ENCODE results near the gene AKAP3.
A peak's percentile ranks its signal among the peaks of the same experiment; 100 is the strongest.

The AKAP3 gene

GRCh38 chr12:4648501-4649357 lies at the start of gene AKAP3, which contains the start of gene NDUFA9:
Gene AKAP3, minus strand, starts transcription at chr12:4649051. Its CDS starts 10,855 bp downstream, at chr12:4638196.
Gene NDUFA9, plus strand, starts transcription at chr12:4649114. Its CDS starts 13 bp downstream, at chr12:4649127.
- peak; percentile 23 to 66 (median 52) for DNase-seq

DNA sequence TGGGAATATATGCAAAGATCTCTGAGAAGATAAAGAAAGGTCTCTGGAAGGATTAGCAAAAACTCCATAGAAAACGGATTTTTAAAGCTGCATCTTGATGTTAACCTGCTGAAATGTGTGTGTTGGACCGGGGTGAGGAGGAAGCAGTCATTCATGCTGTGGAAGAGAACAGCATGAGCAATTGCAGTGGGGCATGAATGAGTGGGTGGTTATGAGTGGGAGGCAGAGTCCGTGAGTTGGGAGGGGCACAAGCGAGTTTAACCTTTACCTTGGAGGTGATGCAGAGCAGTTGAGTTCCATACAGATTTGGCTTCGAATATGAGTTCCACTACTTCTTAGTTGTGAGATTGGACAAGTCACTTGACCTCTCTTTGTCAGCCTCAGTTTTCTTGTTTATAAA lies 41.9 kb upstream of the AKAP3 start:
- DNase-seq: no peak

DNA sequence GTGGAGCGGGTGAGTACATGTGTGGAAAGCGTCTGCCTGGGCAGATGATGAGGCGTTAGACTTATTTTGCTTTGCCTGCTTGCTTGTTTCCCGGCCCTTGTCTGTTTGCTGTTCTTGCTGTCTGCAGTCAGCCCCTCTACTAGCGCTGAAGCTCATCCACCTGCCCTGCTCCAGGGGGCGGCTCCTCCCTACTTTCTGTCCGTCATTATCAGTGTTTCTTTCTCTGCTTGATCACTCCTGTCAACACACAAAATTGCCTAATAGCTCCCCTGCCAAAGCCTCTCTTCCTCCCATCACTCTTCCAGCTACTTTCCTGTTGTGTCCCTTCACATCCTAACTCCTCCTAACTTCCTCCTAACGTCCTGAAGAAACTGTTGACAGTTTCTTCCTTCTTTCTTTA lies 36.5 kb upstream of the AKAP3 start:
- no peak for DNase-seq

GRCh38 chr12:4681732-4682131 lies 32.9 kb upstream of the AKAP3 start:
- no peak for DNase-seq

- DNase-seq: no peak
Observed at GRCh38 chr12:4679711-4680110, 30.9 kb upstream of the AKAP3 start.

GRCh38 chr12:4665236-4665635 lies 16.4 kb upstream of the AKAP3 start:
- DNase-seq: no peak

GRCh38 chr12:4663971-4664505 lies 15.2 kb upstream of the AKAP3 start:
- DNase-seq: no peak

DNA sequence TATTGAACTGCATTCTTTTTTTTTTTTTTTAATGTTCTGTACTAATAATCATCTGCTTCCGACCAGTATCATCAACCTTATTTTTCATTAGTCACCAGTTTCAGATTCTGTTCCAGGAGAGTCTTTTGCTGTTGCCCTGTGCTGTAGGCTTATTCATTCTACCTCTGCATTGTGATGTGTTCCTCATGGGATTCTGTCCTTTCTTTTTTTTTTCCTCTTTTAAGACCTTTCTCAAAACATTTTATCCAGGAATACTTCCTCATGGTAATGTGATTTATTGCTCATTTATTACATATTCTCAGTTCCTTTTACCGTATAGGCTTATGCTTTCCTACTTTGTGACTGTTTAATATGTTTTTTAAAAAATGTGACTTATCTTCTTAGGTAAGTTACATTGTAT lies 4.8 kb upstream of the AKAP3 start:
- DNase-seq: no peak

- DNase-seq: no peak
Observed at GRCh38 chr12:4653257-4653656, 4.4 kb upstream of the AKAP3 start.

GRCh38 chr12:4649358-4649661 lies 459 bp upstream of the AKAP3 start:
- no peak for DNase-seq

DNA sequence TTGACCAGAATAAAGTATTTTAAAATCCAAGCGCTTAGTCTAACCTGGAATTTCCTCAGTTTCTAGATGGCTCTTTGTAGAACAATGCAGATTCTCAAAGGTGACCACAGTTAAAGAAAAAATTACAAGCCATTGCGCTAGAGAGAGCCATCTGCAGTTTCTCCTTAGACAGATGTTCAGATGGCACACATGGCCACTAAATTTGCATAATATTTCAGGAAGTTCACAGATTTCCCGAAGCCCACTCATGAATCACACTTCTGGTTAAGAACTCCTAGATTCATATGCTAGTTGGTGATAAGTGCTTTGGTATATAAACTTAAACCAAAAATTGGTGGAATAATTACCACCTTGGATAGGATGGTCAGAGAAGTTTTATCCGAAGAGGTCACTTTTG lies 749 bp downstream of the AKAP3 start:
- DNase-seq: no peak

- DNase-seq: no peak
Observed at GRCh38 chr12:4645023-4645422, 3.8 kb downstream of the AKAP3 start.

GRCh38 chr12:4643747-4644146 lies 5.1 kb downstream of the AKAP3 start:
- DNase-seq: no peak

- no peak for DNase-seq
Observed at GRCh38 chr12:4630262-4630661, 18.6 kb downstream of the AKAP3 start.

DNA sequence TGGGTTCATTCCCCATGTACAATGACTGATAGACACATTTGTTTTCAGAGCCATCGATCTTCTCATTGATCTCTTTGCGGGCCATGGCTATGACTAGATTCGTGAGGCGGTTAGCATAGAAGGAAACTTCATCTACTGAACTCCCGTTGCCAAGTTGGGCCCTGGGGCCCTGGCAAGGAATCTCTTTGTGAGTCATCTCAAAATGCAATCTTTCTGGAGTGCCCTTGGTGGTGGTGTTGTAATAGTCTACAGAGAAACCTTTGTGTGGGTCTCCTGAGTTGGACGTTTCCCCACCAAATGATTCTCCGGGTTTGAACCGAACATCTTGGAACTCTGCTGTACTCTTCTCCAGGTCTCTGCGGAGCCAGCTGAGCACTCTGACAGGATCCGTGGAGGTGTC lies 20.4 kb downstream of the AKAP3 start:
- DNase-seq: no peak

- DNase-seq: no peak
Observed at GRCh38 chr12:4626543-4626942, 22.3 kb downstream of the AKAP3 start.

- no peak for DNase-seq
Observed at GRCh38 chr12:4621511-4621910, 27.3 kb downstream of the AKAP3 start.

DNA sequence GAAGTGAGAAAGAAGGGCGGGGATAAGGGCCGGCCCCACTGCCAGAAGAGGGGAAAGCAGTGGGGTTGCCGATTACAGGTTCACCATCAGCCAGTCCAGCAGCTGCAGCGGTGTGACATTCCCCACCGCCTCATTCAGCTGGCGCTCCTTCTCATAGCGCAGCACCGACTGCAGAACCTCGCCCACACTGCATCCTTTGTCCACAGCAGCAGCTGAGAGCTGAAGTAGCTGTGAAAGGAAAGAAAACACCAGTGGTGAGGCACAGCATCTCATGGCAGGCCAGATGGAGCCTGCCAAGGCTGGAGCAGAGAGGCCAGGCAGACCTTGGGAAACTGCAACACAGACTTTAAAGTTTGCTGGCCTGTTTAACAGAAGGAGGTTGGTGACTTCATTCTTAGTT lies 33.2 kb downstream of the AKAP3 start:
- DNase-seq: no peak

DNA sequence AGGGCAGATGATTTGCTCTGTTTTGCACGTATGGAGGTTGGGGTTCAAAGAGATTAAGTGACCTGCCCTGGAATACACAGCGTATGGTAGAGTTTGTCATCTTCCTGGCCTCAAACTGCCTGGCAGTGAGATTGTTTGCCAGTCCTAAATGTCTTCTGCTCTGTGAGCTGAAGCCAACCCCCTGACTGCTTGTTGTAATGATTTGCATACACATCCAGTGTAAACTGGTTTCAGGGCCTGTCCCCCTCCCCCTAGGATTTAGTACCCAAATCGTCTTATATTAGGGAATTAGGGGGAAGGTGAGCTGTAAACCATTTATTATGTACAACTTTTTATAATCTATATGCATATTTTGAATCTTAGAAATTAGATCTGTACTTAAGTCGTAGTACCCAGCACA lies 38.4 kb downstream of the AKAP3 start:
- DNase-seq: no peak

- no peak for DNase-seq
Observed at GRCh38 chr12:4609071-4609470, 39.8 kb downstream of the AKAP3 start.

DNA sequence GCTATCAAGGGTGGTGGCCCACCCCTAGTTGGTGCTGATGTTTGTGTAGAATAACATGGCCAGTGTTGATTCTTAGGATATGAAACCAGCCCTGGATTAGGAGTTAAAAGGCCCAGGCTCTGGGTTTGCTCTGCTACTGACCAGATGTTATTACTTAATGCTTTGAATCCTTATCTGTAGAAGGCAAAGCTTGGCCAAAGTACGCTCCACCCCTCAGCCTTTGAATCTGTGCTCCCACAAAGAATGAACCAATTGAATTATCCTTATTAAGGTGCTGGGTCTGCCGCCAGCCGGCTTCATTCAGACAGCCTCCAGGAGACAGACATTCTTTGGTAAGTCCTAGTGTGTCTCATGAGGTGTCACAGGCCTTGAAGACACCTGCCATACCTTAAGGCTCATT lies 41.8 kb downstream of the AKAP3 start:
- DNase-seq: no peak

DNA sequence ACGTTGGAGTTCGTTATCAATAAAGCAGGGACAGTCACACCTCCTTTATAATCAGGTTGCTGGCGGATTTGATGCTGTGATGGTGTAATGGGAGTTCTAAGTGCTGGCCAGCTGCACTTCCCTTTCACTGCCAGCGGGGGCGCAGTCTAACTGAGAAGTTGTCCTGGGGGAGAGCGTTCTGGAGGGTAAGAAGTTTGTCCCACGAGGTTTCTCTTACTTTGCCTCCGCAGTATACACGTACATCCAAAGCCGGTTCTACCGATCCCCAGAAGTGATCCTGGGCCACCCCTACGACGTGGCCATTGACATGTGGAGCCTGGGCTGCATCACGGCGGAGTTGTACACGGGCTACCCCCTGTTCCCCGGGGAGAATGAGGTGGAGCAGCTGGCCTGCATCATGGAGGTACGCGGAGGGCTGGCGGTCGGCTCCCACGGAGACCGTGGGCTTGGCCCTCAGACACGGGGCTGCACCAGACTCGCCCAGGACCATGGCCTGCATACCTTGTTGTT lies 44.1 kb downstream of the AKAP3 start:
- DNase-seq: peak; percentile 47 to 70 (median 60)

DNA sequence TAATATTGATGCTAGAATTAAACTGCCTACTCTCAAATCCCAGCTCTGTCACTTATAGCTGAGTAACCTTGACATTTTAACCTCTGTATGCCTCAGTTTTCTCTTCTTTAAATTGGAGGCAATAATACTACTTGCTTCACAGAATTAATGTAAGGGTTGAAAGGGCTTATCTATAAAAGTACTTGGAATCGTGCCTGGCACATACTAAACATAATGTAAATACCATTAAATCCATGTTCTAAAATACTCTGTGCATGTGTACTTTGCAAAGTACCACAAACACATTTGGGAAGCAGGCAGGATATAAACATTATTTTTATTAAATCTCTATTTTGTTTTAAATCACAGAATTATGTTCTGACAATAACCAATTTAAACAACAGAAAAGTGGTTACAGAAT lies 44.9 kb downstream of the AKAP3 start:
- DNase-seq: no peak

DNA sequence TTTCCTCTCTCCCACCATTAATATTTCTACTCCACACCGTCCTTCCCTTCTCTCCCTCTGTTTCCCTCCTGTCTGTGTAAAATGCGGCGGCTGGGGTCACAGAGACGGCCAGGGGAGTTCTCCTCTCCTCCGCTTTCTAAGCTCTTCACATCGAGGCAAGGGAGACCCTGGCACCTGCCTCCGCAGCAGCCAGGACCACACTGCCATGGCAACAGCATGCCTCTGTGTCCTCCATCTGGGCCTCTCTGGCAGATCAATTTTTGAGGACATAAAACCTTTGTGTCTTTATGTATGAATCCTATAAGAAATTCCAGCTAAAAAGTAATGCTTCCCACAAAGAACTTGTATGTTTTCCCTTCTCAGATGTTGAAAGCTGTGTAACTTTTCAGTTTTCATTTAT lies 45.4 kb downstream of the AKAP3 start:
- no peak for DNase-seq

DNA sequence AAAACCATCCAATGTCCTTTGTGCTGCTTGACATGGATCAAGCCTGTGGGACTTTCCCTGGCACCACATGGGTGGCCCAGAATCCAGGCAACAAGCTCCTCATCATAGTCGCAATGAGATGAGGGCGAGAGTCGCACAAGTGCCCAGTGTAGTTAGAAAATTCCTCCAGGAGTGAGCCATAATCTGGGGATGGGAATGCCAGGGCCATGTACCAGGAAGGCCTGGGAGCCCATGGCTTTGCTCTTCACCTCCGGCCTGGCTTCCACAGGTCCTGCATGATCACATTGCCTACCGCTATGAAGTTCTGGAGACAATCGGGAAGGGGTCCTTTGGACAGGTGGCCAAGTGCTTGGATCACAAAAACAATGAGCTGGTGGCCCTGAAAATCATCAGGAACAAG lies 53.0 kb downstream of the AKAP3 start:
- no peak for DNase-seq

Data from activated naive CD4-positive, alpha-beta T cell (primary cell).